HT1080 (cell line): ENCODE data around the gene PSMB1. TPM values are rescaled to one million over a fixed set of nuclear protein-coding genes. Genes with fewer than 3 reads are reported as not detected.

Experiments
- DNase-seq: peaks from one replicate; pipeline ENCODE4 v3.0.0-alpha.2; 2015; ENCODE audit warnings: low read depth
- polyA plus RNA-seq, 2 experiments: library from polyadenylated mRNA; depleted of rRNA; stranded (reverse); fragments of >200 nt; gene quantifications; 2 replicates each; pipeline ENCODE4 v1.2.3, GENCODE V29; 2015
- total RNA-seq: library from RNA; depleted of rRNA; stranded (reverse); fragments of >200 nt; shearing (Covaris generic); gene quantifications from 2 replicates; pipeline ENCODE4 v1.2.3, GENCODE V29; 2014; rRNA removed

The PSMB1 gene
- total RNA-seq: 456 and 490 TPM in 2 replicates
- polyA plus RNA-seq (2015; cell fraction: cytosol; rRNA removed): 478 and 586 TPM in 2 replicates
- 379 and 389 TPM in 2 replicates for polyA plus RNA-seq (2015; cell fraction: nucleus; rRNA removed)

DNA sequence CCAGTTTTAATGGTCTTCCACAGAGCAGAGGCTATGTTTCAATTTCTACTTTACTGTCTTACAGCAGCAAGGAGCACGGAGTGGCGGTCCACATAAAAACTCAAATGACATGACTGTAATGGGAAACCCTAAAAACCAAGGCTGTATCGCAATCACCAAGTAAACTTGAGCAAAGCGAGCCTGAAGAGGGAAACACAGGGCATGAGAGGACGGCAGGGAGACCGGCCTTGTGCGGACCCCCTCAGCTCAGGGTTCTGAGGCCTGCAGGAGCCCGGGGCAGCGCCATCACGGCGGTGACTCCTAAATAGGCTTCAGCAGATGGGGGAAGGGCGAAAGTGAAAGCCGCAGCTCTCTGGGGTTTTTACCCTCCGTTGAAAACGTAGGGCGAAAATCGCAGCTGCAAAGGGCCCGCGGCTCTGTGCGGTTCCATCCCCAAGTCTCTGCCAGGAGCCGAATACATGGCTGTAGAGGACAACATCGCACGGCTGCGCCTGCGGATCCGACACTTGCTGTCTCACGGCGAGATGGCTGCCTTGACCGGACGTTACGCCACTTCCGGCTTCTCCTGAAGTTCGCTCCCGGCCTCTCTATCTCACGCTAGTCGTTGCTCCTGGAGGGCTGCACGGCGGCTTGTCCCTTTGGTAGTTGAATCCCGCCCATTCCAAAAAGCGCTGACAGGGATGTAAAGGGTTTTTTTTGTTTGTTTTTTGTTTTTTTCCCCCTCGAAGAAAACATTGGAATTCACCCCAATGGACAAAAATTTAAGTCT, at the start of gene PSMB1:
PSMB1 (minus strand) TSS at position 543 of the 769 bp plus-strand sequence; CDS start at position 478, 65 bp downstream.
- peak; percentile 87 for DNase-seq

GRCh38 chr6:170597278-170597677, 44.2 kb upstream of the PSMB1 start:
- no peak for DNase-seq

DNA sequence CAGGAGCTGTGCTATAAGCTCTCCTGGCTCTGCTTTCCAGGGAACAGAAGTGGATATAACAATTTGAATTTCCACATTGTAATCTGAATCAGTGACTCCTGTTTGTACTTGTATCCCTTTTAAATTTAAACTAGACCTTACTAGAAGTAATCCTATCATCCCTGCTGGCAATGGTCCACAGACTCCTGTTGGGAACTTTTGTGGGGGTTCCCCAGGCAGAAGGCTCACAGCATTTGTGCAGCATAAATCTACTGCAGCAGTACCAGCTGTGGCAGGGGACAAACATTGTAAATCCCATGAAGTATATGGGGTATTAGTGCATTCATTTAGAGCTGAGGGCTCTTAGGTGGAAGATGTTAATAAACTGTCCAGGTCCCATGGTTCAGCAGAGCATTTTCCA, 43.3 kb upstream of the PSMB1 start:
- no peak for DNase-seq

GRCh38 chr6:170590725-170591124, 37.6 kb upstream of the PSMB1 start:
- DNase-seq: no peak

DNA sequence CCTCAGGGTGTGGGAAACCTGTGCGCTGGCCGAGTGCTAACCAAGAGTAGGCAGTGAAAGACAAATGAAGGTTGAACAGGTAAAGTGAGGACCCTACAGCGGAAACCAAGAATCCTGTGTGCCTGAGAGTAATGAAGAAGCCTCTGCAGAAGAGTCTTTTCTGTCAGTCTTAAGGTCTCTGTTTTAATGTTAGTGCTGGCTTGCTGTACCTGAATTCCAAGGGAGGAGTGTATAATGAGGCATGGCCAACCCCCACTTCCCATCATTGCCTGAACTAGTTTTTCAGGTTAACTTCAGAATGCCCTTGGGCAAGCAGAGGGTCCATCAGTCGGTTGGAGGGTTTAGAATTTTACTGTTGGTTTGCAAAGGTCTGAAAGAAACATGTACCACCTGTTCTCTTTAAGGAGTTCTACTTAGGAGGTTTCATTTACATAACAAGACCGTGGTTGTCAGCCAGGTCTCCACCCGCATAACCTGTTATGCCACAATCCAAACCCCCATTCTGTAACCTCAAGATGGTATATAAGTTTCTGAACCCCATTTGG, 31.9 kb upstream of the PSMB1 start:
- no peak for DNase-seq

GRCh38 chr6:170584181-170584953, 31.3 kb upstream of the PSMB1 start, which contains the start of gene PDCD2:
PDCD2 (minus strand) TSS chr6:170584637; CDS start chr6:170584581, 56 bp downstream.
- peak; percentile 90 for DNase-seq

DNA sequence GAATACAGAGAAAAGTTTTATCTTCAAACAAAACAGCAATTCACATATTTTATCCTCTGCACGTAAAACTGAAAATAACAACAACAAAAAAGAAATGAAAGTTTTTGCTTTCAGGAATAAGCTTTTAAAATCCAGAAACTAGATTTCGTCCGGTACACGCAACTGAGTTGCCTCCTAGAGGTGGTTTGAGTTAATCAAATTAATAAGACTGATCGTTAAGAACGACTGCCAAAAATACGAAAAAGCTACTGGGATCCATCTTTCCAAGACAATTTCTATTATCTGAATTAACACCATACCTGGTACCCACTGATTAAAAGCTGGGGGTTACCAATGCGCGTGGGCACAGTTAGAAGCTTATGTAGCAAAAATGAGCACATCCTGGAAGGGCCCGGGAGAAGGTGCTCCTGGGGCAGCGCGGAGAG, 30.7 kb upstream of the PSMB1 start:
- DNase-seq: no peak

- DNase-seq: no peak
These were observed 25.8 kb upstream of the PSMB1 start for GRCh38 chr6:170578909-170579308.

- no peak for DNase-seq
These were observed 22.1 kb upstream of the PSMB1 start for GRCh38 chr6:170575250-170575649.

DNA sequence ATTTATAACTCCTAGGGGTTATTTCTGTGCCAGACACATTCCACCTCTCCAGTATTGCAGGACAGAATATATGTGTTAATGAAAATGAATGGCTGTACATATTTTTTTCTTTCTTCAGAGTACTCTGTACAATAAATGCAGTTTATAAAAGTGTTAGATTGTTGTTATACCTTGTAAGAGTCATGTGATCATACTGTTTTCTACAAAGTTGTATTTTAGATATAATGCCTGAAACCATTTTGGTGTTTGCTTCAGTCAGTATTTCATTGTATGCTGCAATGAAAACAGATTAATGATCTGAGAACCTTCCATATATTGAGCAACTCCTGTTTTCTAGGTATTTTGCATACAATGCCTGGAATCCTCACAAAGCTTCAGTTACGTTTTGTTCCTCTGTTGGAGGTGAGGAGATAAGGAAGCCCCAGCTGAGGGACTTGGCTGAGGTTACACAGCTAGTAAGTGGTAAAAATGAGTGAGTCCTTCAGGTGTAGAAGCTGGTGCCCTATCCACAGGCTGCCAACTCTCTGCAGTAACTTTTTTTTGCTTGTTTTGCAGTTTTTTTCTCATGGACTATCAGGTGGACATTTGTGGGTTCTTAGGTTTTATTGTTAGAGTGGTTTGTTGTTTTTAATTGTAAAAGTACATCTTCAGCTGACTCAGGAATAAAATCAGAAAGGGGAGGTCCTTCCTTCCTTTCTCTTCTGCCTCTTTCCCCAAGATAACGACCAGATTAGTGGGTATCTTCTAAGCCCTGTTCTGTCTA, 19.8 kb upstream of the PSMB1 start:
- no peak for DNase-seq

- no peak for DNase-seq
These were observed 11.9 kb upstream of the PSMB1 start for GRCh38 chr6:170564936-170565530.

DNA sequence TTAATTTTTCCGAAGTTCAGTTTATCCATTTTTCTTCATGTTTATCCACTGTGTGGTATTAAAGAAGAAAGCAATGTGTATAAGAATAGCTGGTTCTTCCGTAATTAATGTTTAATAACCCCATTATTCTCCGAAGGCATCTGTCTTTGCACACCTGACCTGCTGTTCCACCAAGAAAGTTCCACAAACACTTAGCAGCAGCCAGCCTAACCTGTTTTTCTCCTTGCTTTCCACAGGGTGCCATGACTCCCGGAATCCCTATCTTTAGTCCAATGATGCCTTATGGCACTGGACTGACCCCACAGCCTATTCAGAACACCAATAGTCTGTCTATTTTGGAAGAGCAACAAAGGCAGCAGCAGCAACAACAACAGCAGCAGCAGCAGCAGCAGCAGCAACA, 8.4 kb upstream of the PSMB1 start:
- DNase-seq: no peak

DNA sequence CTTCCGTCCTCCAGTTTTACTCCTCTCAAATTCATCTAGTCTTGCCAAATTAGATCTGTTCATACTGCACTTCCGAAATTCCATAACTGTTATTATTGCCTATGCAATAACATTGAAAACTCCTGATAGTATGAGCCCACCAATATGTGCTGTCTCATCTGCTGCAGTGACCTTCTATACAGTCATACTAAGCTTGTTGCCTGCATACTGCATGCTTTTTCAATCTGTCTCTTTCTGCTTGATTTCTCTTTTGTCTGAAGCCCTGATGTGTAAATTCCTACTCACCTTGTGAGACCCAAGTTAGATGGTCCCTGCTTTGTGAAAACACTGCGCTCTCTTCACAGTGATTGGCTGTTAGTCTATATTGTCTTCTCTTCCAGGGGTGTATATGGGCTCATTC, 2.2 kb upstream of the PSMB1 start:
- DNase-seq: no peak

- DNase-seq: no peak
These were observed 1.7 kb upstream of the PSMB1 start for GRCh38 chr6:170554796-170555137.

DNA sequence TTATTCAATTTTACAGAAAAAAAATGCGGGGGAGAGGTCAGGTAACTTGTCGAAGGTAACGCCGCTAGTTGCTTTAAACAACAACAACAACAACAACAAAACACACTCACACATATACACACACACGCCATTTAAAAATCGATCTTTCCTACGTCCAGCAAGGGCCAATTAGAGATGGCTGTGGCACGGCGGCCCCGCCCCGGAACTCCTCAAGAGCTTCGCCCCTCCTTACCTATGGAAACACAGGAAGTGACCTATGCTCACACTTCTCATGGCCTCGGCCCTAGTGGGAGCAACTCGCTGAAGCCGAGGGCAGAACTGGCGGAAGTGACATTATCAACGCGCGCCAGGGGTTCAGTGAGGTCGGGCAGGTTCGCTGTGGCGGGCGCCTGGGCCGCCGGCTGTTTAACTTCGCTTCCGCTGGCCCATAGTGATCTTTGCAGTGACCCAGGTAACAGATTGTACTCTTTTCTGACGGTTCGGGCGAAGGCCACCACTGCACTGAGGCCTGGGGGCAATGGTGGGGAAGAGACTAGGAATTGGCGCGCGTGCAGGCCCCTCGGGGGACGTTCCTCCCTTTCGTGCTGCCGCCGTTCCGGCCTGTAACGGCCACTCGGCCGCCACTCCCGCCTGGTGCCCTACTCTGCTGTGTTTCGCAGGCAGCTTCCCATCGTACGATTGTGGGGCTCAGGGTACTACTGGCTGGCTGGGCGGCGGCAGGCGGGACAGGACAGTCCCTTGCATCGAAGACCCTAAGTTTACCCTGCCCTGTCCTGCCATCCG, 1.1 kb upstream of the PSMB1 start, which contains the start of gene TBP:
TBP (plus strand) TSS at position 357 of the 783 bp plus-strand sequence. CDS start 2,661 bp downstream, outside the sequence.
- peak; percentile 97 for DNase-seq

GRCh38 chr6:170553534-170554012, 466 bp upstream of the PSMB1 start:
- no peak for DNase-seq

GRCh38 chr6:170545405-170545804, 7.7 kb downstream of the PSMB1 start:
- DNase-seq: no peak

GRCh38 chr6:170542031-170542719, 10.9 kb downstream of the PSMB1 start:
- DNase-seq: no peak

- DNase-seq: no peak
These were observed 15.8 kb downstream of the PSMB1 start for GRCh38 chr6:170537329-170537728.
